Measurements from ENCODE around the gene SLC5A4.
"Not testable (repeated sequence)": the region's sequence is repeated elsewhere in the genome, so short reads cannot be mapped to it uniquely, and the experiment has no call there.

SLC5A4 gene

GRCh38 chr22:32200752-32201151, 54.4 kb downstream of the SLC5A4 start:
- H3K4me3 ChIP-seq (ENCODE audit: low read length), result no peak overlapping the region
- H3K36me3 ChIP-seq (ENCODE audit: control insufficient read depth, insufficient read depth, low read length), result no peaks in the 10 kb centered on the region
- no peak overlapping the region for H3K27ac ChIP-seq (ENCODE audit: low read length)
- no peak for DNase-seq (ENCODE audit: low read depth, low spot score)
- no peaks in the 10 kb centered on the region for H3K9me3 ChIP-seq (ENCODE audit: control insufficient read depth, insufficient read depth, low read length)
- H3K4me1 ChIP-seq (ENCODE audit: control insufficient read depth, insufficient read depth, low read length), result peaks cover 2% of the 10 kb centered on the region; the same call in 1 of the 2 replicates
- H3K27me3 ChIP-seq (ENCODE audit: control insufficient read depth, insufficient read depth, low read length), result peaks cover 26% of the 10 kb centered on the region
- no CpG with 5 or more reads among the region's 10 CpGs for WGBS (ENCODE audit: insufficient coverage, insufficient read length)

DNA sequence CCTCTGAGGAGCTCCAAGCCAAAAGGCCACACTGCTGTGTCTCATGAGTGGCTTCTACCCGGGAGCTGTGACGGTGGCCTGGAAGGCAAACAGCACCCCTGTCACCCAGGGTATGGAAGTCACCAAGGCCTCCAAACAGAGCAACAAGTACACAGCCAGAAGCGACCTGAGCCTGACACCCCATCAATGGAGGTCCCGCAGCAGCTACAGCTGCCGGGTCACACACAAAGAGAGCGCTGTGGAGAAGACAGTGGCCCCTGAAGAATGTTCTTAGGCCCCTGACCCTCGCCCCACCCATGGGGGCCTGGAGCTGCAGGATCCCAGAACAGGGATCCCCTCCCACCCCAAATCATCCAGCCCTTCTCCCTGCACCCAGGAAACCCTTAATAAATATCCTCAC, 55.2 kb downstream of the SLC5A4 start:
- H3K36me3 ChIP-seq (ENCODE audit: control insufficient read depth, insufficient read depth, low read length), result no peaks in the 10 kb centered on the region
- no CpG with 5 or more reads among the region's 7 CpGs for WGBS (ENCODE audit: insufficient coverage, insufficient read length)
- no peak for DNase-seq (ENCODE audit: low read depth, low spot score)
- no peak overlapping the region for H3K4me3 ChIP-seq (ENCODE audit: low read length)
- no peaks in the 10 kb centered on the region for H3K9me3 ChIP-seq (ENCODE audit: control insufficient read depth, insufficient read depth, low read length)
- no peak overlapping the region for H3K27ac ChIP-seq (ENCODE audit: low read length)
- peaks cover 24% of the 10 kb centered on the region for H3K27me3 ChIP-seq (ENCODE audit: control insufficient read depth, insufficient read depth, low read length)
- H3K4me1 ChIP-seq (ENCODE audit: control insufficient read depth, insufficient read depth, low read length), result no peaks in the 10 kb centered on the region; the same call in 1 of the 2 replicates

DNA sequence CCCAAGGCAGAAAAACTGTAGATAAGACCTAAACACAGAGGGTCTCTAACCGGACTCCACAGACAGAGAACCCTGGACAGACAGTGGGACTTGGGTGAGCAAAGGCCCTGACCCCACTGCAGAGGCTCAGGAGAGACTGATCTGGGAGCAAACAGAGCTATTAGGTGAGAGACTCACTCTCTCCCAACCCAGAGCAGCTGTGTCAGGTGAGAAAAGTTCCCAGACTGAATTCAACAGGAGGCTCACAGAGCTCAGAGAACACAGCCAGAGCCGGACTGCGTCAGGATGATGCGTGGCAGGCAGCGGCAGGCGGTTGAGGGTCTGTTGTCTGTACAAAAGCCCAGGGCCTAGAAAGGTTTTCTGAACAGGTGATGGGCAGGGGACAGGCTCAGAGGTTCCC, 55.8 kb downstream of the SLC5A4 start:
- WGBS (ENCODE audit: insufficient coverage, insufficient read length), result no CpG with 5 or more reads among the region's 6 CpGs
- no peaks in the 10 kb centered on the region for H3K36me3 ChIP-seq (ENCODE audit: control insufficient read depth, insufficient read depth, low read length)
- no peak overlapping the region for H3K27ac ChIP-seq (ENCODE audit: low read length)
- no peaks in the 10 kb centered on the region for H3K9me3 ChIP-seq (ENCODE audit: control insufficient read depth, insufficient read depth, low read length)
- no peak for DNase-seq (ENCODE audit: low read depth, low spot score)
- peaks cover 19% of the 10 kb centered on the region for H3K27me3 ChIP-seq (ENCODE audit: control insufficient read depth, insufficient read depth, low read length)
- H3K4me1 ChIP-seq (ENCODE audit: control insufficient read depth, insufficient read depth, low read length), result no peaks in the 10 kb centered on the region; the same call in 1 of the 2 replicates
- no peak overlapping the region for H3K4me3 ChIP-seq (ENCODE audit: low read length)

DNA sequence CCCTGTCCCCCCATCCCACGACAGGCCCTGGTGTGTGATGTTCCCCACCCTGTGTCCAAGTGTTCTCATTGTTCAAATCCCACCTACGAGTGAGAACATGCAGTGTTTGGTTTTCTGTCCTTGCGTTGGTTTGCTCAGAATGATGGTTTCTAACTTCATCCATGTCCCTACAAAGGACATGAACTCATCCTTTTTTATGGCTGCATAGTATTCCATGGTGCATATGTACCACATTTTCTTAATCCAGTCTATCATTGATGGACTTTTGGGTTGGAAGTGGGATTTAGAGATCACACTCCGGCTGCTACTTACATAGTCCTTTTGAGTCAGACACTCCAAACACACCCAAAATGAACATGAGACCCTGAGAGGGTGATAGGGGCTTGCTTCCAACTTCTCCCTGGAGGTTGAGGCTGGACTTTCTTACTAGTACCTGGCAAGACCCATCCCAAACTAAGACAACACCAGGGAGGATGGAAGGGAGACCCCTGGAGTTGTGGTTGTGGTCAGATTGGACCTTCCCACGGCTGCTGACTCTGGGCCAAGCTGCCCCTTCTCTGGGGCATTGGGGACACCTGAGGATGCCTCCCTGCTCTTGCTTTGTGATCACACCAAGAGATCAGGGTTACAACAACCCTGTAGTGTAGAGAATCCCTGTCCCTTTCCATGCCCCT, 57.5 kb downstream of the SLC5A4 start:
- not testable (repeated sequence) for DNase-seq (ENCODE audit: low read depth, low spot score); H3K4me3 ChIP-seq (ENCODE audit: low read length); H3K4me1 ChIP-seq (ENCODE audit: control insufficient read depth, insufficient read depth, low read length); H3K36me3 ChIP-seq (ENCODE audit: control insufficient read depth, insufficient read depth, low read length); H3K9me3 ChIP-seq (ENCODE audit: control insufficient read depth, insufficient read depth, low read length); H3K27me3 ChIP-seq (ENCODE audit: control insufficient read depth, insufficient read depth, low read length); H3K27ac ChIP-seq (ENCODE audit: low read length)
- no CpG with 5 or more reads among the region's 5 CpGs for WGBS (ENCODE audit: insufficient coverage, insufficient read length)

DNA sequence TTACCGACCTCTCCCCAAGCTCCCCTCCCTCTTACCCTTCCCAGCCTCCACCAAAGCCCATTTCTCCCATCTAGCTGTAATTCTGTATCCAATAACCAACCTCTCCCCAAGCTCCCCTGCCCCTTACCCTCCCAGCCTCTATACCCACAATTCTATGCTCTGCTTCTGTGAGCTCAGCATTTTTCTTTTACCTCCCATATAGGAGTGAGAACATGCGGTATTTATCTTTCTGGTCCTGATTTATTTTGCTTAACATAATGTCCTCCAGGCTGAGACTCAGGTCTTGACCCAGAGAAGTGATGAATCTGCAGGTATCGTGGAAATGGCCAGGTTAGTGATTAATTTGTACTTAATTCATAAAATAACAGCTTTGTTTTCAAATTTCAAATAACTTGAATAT, 59.2 kb downstream of the SLC5A4 start:
- not testable (repeated sequence) for H3K4me1 ChIP-seq (ENCODE audit: control insufficient read depth, insufficient read depth, low read length); H3K4me3 ChIP-seq (ENCODE audit: low read length); DNase-seq (ENCODE audit: low read depth, low spot score); H3K27me3 ChIP-seq (ENCODE audit: control insufficient read depth, insufficient read depth, low read length); H3K36me3 ChIP-seq (ENCODE audit: control insufficient read depth, insufficient read depth, low read length); H3K27ac ChIP-seq (ENCODE audit: low read length); H3K9me3 ChIP-seq (ENCODE audit: control insufficient read depth, insufficient read depth, low read length)
- no CpG with 5 or more reads among the region's 3 CpGs for WGBS (ENCODE audit: insufficient coverage, insufficient read length)

GRCh38 chr22:32193346-32193745, 61.8 kb downstream of the SLC5A4 start:
- not testable (repeated sequence) for H3K36me3 ChIP-seq (ENCODE audit: control insufficient read depth, insufficient read depth, low read length); H3K4me1 ChIP-seq (ENCODE audit: control insufficient read depth, insufficient read depth, low read length); H3K4me3 ChIP-seq (ENCODE audit: low read length); H3K9me3 ChIP-seq (ENCODE audit: control insufficient read depth, insufficient read depth, low read length); H3K27me3 ChIP-seq (ENCODE audit: control insufficient read depth, insufficient read depth, low read length); DNase-seq (ENCODE audit: low read depth, low spot score); H3K27ac ChIP-seq (ENCODE audit: low read length)
- WGBS (ENCODE audit: insufficient coverage, insufficient read length), result no CpG with 5 or more reads among the region's 9 CpGs

- H3K4me1 ChIP-seq (ENCODE audit: control insufficient read depth, insufficient read depth, low read length); H3K4me3 ChIP-seq (ENCODE audit: low read length); DNase-seq (ENCODE audit: low read depth, low spot score); H3K27me3 ChIP-seq (ENCODE audit: control insufficient read depth, insufficient read depth, low read length); H3K27ac ChIP-seq (ENCODE audit: low read length); H3K36me3 ChIP-seq (ENCODE audit: control insufficient read depth, insufficient read depth, low read length); H3K9me3 ChIP-seq (ENCODE audit: control insufficient read depth, insufficient read depth, low read length): not testable (repeated sequence)
- WGBS (ENCODE audit: insufficient coverage, insufficient read length), result no CpG with 5 or more reads among the region's 15 CpGs
Measured at GRCh38 chr22:32191021-32191420, 64.1 kb downstream of the SLC5A4 start.

- DNase-seq (ENCODE audit: low read depth, low spot score), result no peak
- Histone ChIP-seq H3K9me3 (ENCODE audit: control insufficient read depth, insufficient read depth, low read length) (no peaks in the 10 kb centered on the region), H3K27ac (ENCODE audit: low read length) (no peak overlapping the region), H3K27me3 (ENCODE audit: control insufficient read depth, insufficient read depth, low read length) (no peaks in the 10 kb centered on the region), H3K4me3 (ENCODE audit: low read length) (no peak overlapping the region), H3K4me1 (ENCODE audit: control insufficient read depth, insufficient read depth, low read length) (no peaks in the 10 kb centered on the region), H3K36me3 (ENCODE audit: control insufficient read depth, insufficient read depth, low read length) (no peaks in the 10 kb centered on the region)
- no CpG with 5 or more reads among the region's 3 CpGs for WGBS (ENCODE audit: insufficient coverage, insufficient read length)
Measured at GRCh38 chr22:32185821-32186220, 69.3 kb downstream of the SLC5A4 start.

DNA sequence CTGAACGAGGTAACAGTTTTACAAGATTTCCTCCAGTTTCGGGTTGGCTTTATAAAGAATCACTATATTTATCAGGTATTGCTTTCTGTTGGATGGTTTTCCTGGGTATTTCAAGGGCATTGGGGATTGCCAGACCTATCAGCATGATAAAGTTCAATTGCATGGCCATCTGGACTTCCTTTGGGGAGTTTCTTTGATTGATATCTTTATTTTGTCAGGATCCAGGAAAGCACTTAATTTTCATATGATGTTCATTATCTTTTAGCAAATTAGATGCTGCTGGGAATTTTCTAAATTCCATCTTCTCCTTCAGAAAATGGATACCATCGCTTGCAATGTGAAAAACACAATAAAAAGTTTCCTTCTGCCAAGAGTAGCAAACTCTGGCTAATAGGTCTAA, 71.5 kb downstream of the SLC5A4 start:
- no peaks in the 10 kb centered on the region for H3K4me1 ChIP-seq (ENCODE audit: control insufficient read depth, insufficient read depth, low read length)
- no peaks in the 10 kb centered on the region for H3K36me3 ChIP-seq (ENCODE audit: control insufficient read depth, insufficient read depth, low read length)
- DNase-seq (ENCODE audit: low read depth, low spot score), result no peak
- no peaks in the 10 kb centered on the region; the same call in 1 of the 2 replicates for H3K27me3 ChIP-seq (ENCODE audit: control insufficient read depth, insufficient read depth, low read length)
- H3K9me3 ChIP-seq (ENCODE audit: control insufficient read depth, insufficient read depth, low read length), result no peaks in the 10 kb centered on the region
- no CpG with 5 or more reads among the region's 3 CpGs for WGBS (ENCODE audit: insufficient coverage, insufficient read length)
- H3K4me3 ChIP-seq (ENCODE audit: low read length), result no peak overlapping the region
- H3K27ac ChIP-seq (ENCODE audit: low read length), result no peak overlapping the region

DNA sequence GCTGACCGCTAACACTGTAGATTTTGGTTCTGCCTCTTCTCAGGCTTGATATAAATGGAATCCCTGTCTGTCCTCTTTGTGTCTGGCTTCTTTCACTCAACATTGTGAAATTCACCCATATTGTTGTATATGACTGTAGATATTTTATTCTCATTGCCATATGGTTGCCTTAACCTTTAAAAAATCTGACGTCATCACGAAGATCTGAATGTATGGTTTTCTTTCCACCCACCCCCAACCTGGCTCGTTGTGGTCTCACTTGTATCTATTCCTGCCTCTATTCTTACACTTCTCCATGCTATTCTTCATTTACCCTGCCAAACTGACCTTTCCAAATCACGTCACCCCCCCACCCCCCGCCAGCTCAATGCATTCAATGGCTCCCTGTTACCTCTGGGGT, 74.1 kb downstream of the SLC5A4 start:
- no peaks in the 10 kb centered on the region for H3K9me3 ChIP-seq (ENCODE audit: control insufficient read depth, insufficient read depth, low read length)
- DNase-seq (ENCODE audit: low read depth, low spot score), result no peak
- no peak overlapping the region for H3K27ac ChIP-seq (ENCODE audit: low read length)
- no peaks in the 10 kb centered on the region for H3K4me1 ChIP-seq (ENCODE audit: control insufficient read depth, insufficient read depth, low read length)
- no peak overlapping the region for H3K4me3 ChIP-seq (ENCODE audit: low read length)
- no CpG with 5 or more reads among the region's 6 CpGs for WGBS (ENCODE audit: insufficient coverage, insufficient read length)
- no peaks in the 10 kb centered on the region; the same call in 1 of the 2 replicates for H3K27me3 ChIP-seq (ENCODE audit: control insufficient read depth, insufficient read depth, low read length)
- no peaks in the 10 kb centered on the region for H3K36me3 ChIP-seq (ENCODE audit: control insufficient read depth, insufficient read depth, low read length)

- peaks cover 5% of the 10 kb centered on the region; the same call in 1 of the 2 replicates for H3K27me3 ChIP-seq (ENCODE audit: control insufficient read depth, insufficient read depth, low read length)
- peaks cover 2% of the 10 kb centered on the region; the same call in 1 of the 2 replicates for H3K4me1 ChIP-seq (ENCODE audit: control insufficient read depth, insufficient read depth, low read length)
- H3K27ac ChIP-seq (ENCODE audit: low read length), result no peak overlapping the region
- no CpG with 5 or more reads among the region's 8 CpGs for WGBS (ENCODE audit: insufficient coverage, insufficient read length)
- H3K9me3 ChIP-seq (ENCODE audit: control insufficient read depth, insufficient read depth, low read length), result no peaks in the 10 kb centered on the region
- H3K4me3 ChIP-seq (ENCODE audit: low read length), result no peak overlapping the region
- no peak for DNase-seq (ENCODE audit: low read depth, low spot score)
- H3K36me3 ChIP-seq (ENCODE audit: control insufficient read depth, insufficient read depth, low read length), result no peaks in the 10 kb centered on the region
Measured at GRCh38 chr22:32177221-32177765, 77.9 kb downstream of the SLC5A4 start.

Data from iPS DF 6.9 (cell line).